IMR-90 (cell line): ENCODE data around the gene MAT1A. TPM values are rescaled to one million over a fixed set of nuclear protein-coding genes. Genes with fewer than 3 reads are reported as not detected.

Experiments used
- ATAC-seq: fragments of 200-7000 bp; cut with Tn5 transposase; 2 replicates; pipeline ENCODE4 v1.9.1; 2020; ENCODE audit warnings: low read depth, mild to moderate bottlenecking, moderate library complexity
- BruUV-seq: library from RNA; stranded (reverse); fragments of 400-500 nt; replicated peaks from 2 replicates; lab custom pipeline; 2021; lab: Mats Ljungman, UMichigan
- CTCF ChIA-PET: fragments of 300-600 bp; formaldehyde crosslinking; extraction: SDS; loops from one replicate; lab custom pipeline; 2021; ENCODE audit warnings: antibody characterized with exemption; lab: Yijun Ruan, JAX
- POLR2A ChIA-PET: fragments of 300-600 bp; sonication (Branson Sonifier 250); formaldehyde crosslinking; loops from one replicate; lab custom pipeline; 2022; ENCODE audit warnings: antibody characterized with exemption; ENCODE audit not compliant: unreplicated experiment; lab: Charles Lee
- DNase-seq: peaks from one replicate; pipeline ENCODE4 v3.0.0; 2013
- H2AFZ ChIP-seq: replicated peaks from 2 replicates; pipeline ENCODE3; 2013; ENCODE audit warnings: low read length, mild to moderate bottlenecking; ENCODE audit not compliant: poor library complexity
- H2AK5ac ChIP-seq: 2 replicates; pipeline ENCODE4 v1.6.1; 2013; ENCODE audit warnings: low read depth, low read length, inconsistent platforms
- H2AK9ac ChIP-seq: replicated peaks from 2 replicates; pipeline ENCODE3; 2013; ENCODE audit warnings: mild to moderate bottlenecking, low read depth, low read length, moderate library complexity; ENCODE audit not compliant: poor library complexity
- H2BK120ac ChIP-seq: 2 replicates; pipeline ENCODE4 v1.6.1; 2013; ENCODE audit warnings: low read depth, low read length, inconsistent platforms
- H2BK15ac ChIP-seq: 3 replicates; pipeline ENCODE4 v1.6.1; 2013; ENCODE audit warnings: low read depth, low read length, inconsistent platforms
- H2BK20ac ChIP-seq: 2 replicates; pipeline ENCODE4 v1.6.1; 2013; ENCODE audit warnings: low read depth, mild to moderate bottlenecking, inconsistent platforms, low read length, moderate library complexity
- H2BK5ac ChIP-seq: 2 replicates; pipeline ENCODE4 v1.6.1; 2013; ENCODE audit warnings: mild to moderate bottlenecking, low read depth, low read length, inconsistent platforms; ENCODE audit not compliant: poor library complexity, severe bottlenecking
- H3K14ac ChIP-seq: replicated peaks from 2 replicates; pipeline ENCODE4 v1.6.1; 2013; ENCODE audit warnings: low read depth, low read length, inconsistent platforms
- H3K18ac ChIP-seq: 2 replicates; pipeline ENCODE4 v1.6.1; 2013; ENCODE audit warnings: low read depth, low read length, control low read depth
- H3K23ac ChIP-seq: 2 replicates; pipeline ENCODE4 v1.6.1; 2013; ENCODE audit warnings: low read depth, low read length, inconsistent platforms
- H3K27ac ChIP-seq: 2 replicates; pipeline ENCODE4 v1.5.1; 2013; ENCODE audit warnings: mild to moderate bottlenecking, control low read depth, low read length; ENCODE audit not compliant: insufficient read depth
- H3K27me3 ChIP-seq: 2 replicates; pipeline ENCODE4 v1.6.1; 2013; ENCODE audit warnings: low read length; ENCODE audit not compliant: control insufficient read depth, insufficient read depth
- H3K36me3 ChIP-seq: 2 replicates; pipeline ENCODE4 v1.6.1; 2013; ENCODE audit warnings: low read length, mixed read lengths; ENCODE audit not compliant: control insufficient read depth, insufficient read depth
- H3K4ac ChIP-seq: 2 replicates; pipeline ENCODE4 v1.6.1; 2013; ENCODE audit warnings: low read depth, low read length, inconsistent platforms
- H3K4me1 ChIP-seq: 2 replicates; pipeline ENCODE4 v1.6.1; 2013; ENCODE audit warnings: low read length, mixed read lengths; ENCODE audit not compliant: control insufficient read depth, insufficient read depth
- H3K4me2 ChIP-seq: 2 replicates; pipeline ENCODE4 v1.6.1; 2013; ENCODE audit warnings: low read depth, mild to moderate bottlenecking, control low read depth, low read length, moderate library complexity
- H3K4me3 ChIP-seq: 2 replicates; pipeline ENCODE4 v1.5.1; 2013; ENCODE audit warnings: low read depth, mild to moderate bottlenecking, control low read depth, low read length, moderate library complexity; ENCODE audit not compliant: insufficient read depth
- H3K56ac ChIP-seq: 2 replicates; pipeline ENCODE4 v1.6.1; 2013; ENCODE audit warnings: low read length, inconsistent platforms; ENCODE audit not compliant: insufficient read depth; ENCODE audit errors: extremely low read depth
- H3K79me1 ChIP-seq, 2 experiments: 2 replicates each; pipeline ENCODE4 v1.6.1; 2013; ENCODE audit warnings: low read length in 2 of 2, inconsistent platforms in 1 of 2, low read depth in 1 of 2
- H3K9ac ChIP-seq: 2 replicates; pipeline ENCODE4 v1.6.1; 2013; ENCODE audit warnings: low read depth, low read length, control low read depth
- H3K9me1 ChIP-seq: 2 replicates; pipeline ENCODE4 v1.6.1; 2013; ENCODE audit warnings: low read length, inconsistent platforms; ENCODE audit not compliant: insufficient read depth
- H3K9me3 ChIP-seq: 2 replicates; pipeline ENCODE4 v1.6.1; 2013; ENCODE audit warnings: low read length; ENCODE audit not compliant: control insufficient read depth, insufficient read depth
- H4K20me1 ChIP-seq: 2 replicates; pipeline ENCODE4 v1.6.1; 2013; ENCODE audit warnings: low read length, inconsistent platforms; ENCODE audit not compliant: insufficient read depth
- H4K5ac ChIP-seq: 2 replicates; pipeline ENCODE4 v1.6.1; 2013; ENCODE audit warnings: mild to moderate bottlenecking, low read depth, low read length, control low read depth
- H4K8ac ChIP-seq, 2 experiments: 2 replicates each; pipeline ENCODE4 v1.6.1; 2013; ENCODE audit warnings: low read depth in 2 of 2, low read length in 2 of 2, control low read depth in 1 of 2, inconsistent platforms in 1 of 2
- H4K91ac ChIP-seq: 2 replicates; pipeline ENCODE4 v1.6.1; 2013; ENCODE audit warnings: low read depth, low read length, inconsistent platforms; ENCODE audit not compliant: insufficient read depth
- BHLHE40 ChIP-seq: fragments of 150-350 bp; IDR thresholded peaks from 2 replicates; pipeline ENCODE4 v1.6.1; 2016; ENCODE audit warnings: mild to moderate bottlenecking, low read depth, low read length
- CTCF ChIP-seq: conservative IDR thresholded peaks from 2 replicates; pipeline ENCODE4 v1.5.1; 2012; ENCODE audit warnings: mild to moderate bottlenecking, low read depth, low read length, improper control_type of control experiment
- FOS ChIP-seq: fragments of 150-350 bp; IDR thresholded peaks from 2 replicates; pipeline ENCODE4 v1.6.1; 2016; ENCODE audit warnings: low read depth, low read length
- MAFK ChIP-seq: IDR thresholded peaks from 2 replicates; pipeline ENCODE4 v1.6.1; 2012; ENCODE audit warnings: low read depth, low read length, improper control_type of control experiment
- MXI1 ChIP-seq: IDR thresholded peaks from 2 replicates; pipeline ENCODE4 v1.6.1; 2012; ENCODE audit warnings: low read depth, mild to moderate bottlenecking, low read length, moderate library complexity, borderline replicate concordance
- RAD21 ChIP-seq: IDR thresholded peaks from 2 replicates; pipeline ENCODE4 v1.6.1; 2012; ENCODE audit warnings: low read length, improper control_type of control experiment
- RCOR1 ChIP-seq: IDR thresholded peaks from 2 replicates; pipeline ENCODE4 v1.6.1; 2012; ENCODE audit warnings: mild to moderate bottlenecking, low read length, improper control_type of control experiment; ENCODE audit not compliant: insufficient replicate concordance
- RFX5 ChIP-seq: IDR thresholded peaks from 2 replicates; pipeline ENCODE4 v1.8.0; 2012; ENCODE audit warnings: low read depth, mild to moderate bottlenecking, low read length, moderate library complexity
- SMC3 ChIP-seq: fragments of 150-350 bp; IDR thresholded peaks from 2 replicates; pipeline ENCODE4 v1.6.1; 2016; ENCODE audit warnings: low read depth, mild to moderate bottlenecking, antibody characterized with exemption, low read length, moderate library complexity
- WGBS, 2 experiments: methylation state at CpG; one replicate each; pipeline versions ENCODE4 v1.1.5 to v1.1.7; 2013; ENCODE audit warnings: missing lambda C conversion rate in 2 of 2; ENCODE audit not compliant: insufficient read length in 1 of 2; ENCODE audit errors: extremely low coverage in 2 of 2; 5-methylcytosine and 5-hydroxymethylcytosine counted together
- dilution Hi-C: fragments of 300-500 bp; cut with HindIII; formaldehyde crosslinking; loops from one replicate; pipeline ENCODE4 v1.14.3; 2018; ENCODE audit warnings: low sequenced_read_pairs; ENCODE audit not compliant: unreplicated experiment
- in situ Hi-C: fragments of 300-500 bp; cut with MboI; formaldehyde crosslinking; loops from 3 replicates; pipeline ENCODE4 v1.14.3; 2019; ENCODE audit warnings: low sequenced_read_pairs, inconsistent platforms, mixed read lengths
- intact Hi-C: fragments of 100-400 bp; cut with micrococcal nuclease; formaldehyde crosslinking; loops from 2 replicates; pipeline ENCODE4 v1.10.0; 2022
- polyA plus RNA-seq, 3 experiments: library from polyadenylated mRNA; depleted of rRNA; stranded (reverse); fragments of >200 nt; gene quantifications; 2 replicates each; pipeline ENCODE4 v1.2.3, GENCODE V29; 2012; ENCODE audit warnings: low replicate concordance in 1 of 3
- total RNA-seq: library from RNA; depleted of rRNA; stranded (reverse); fragments of >200 nt; gene quantifications from 2 replicates; pipeline ENCODE4 v1.2.3, GENCODE V29; 2012

The MAT1A gene
- total and polyA plus RNA-seq, 2 of the 4 experiments (the other 2 are of a cell fraction): not detected

- Histone ChIP-seq H2BK5ac (no peak overlapping the region), H3K4me3 (no peak overlapping the region), H3K4ac (no peak overlapping the region), H3K27ac (no peak overlapping the region), H3K4me1 (no peaks in the 10 kb centered on the region), H4K5ac (no peak overlapping the region), H3K18ac (no peak overlapping the region), H4K91ac (no peak overlapping the region), H3K56ac (no peak overlapping the region), H2AK9ac (no peak overlapping the region), H3K9me3 (no peaks in the 10 kb centered on the region), H3K4me2 (no peak overlapping the region), H4K8ac (no peak overlapping the region), H4K20me1 (no peaks in the 10 kb centered on the region), H3K9ac (no peak overlapping the region), H2BK20ac (no peak overlapping the region), H2BK120ac (no peak overlapping the region), H2AFZ (no peak overlapping the region), H3K23ac (no peak overlapping the region), H2BK15ac (no peak overlapping the region), H2AK5ac (no peak overlapping the region), H3K27me3 (no peaks in the 10 kb centered on the region), H3K36me3 (no peaks in the 10 kb centered on the region), H3K14ac (no peak overlapping the region), H3K9me1 (no peaks in the 10 kb centered on the region), H3K79me1 (no peaks in the 10 kb centered on the region)
- no peak for DNase-seq
- POLR2A ChIA-PET: no interaction called here
- no peak for ATAC-seq
- in situ Hi-C loops (no loop called here), intact Hi-C loops (no loop called here), dilution Hi-C loops (no loop called here)
- CTCF ChIA-PET: no interaction called here
- no peak for TF ChIP-seq MAFK
- TF ChIP-seq FOS: no peak
- no peak for TF ChIP-seq RCOR1
- no peak for TF ChIP-seq CTCF
- no peak for TF ChIP-seq BHLHE40
- no peak for TF ChIP-seq RFX5
- TF ChIP-seq MXI1: no peak
- TF ChIP-seq SMC3: no peak
- no peak for TF ChIP-seq RAD21
- WGBS, 2 experiments: no CpG with 5 or more reads among the region's 2 CpGs
- no TSS peak for BruUV-seq
Observed at GRCh38 chr10:80322158-80322557, 32.7 kb upstream of the MAT1A start.
